Measurements from ENCODE around the gene SWSAP1. TPM values are rescaled to one million over a fixed set of nuclear protein-coding genes. Genes with fewer than 3 reads are reported as not detected.

The SWSAP1 gene
- total RNA-seq, 6 experiments from 2014 or later: 1.2 to 2.2 (median 1.6) TPM

DNA sequence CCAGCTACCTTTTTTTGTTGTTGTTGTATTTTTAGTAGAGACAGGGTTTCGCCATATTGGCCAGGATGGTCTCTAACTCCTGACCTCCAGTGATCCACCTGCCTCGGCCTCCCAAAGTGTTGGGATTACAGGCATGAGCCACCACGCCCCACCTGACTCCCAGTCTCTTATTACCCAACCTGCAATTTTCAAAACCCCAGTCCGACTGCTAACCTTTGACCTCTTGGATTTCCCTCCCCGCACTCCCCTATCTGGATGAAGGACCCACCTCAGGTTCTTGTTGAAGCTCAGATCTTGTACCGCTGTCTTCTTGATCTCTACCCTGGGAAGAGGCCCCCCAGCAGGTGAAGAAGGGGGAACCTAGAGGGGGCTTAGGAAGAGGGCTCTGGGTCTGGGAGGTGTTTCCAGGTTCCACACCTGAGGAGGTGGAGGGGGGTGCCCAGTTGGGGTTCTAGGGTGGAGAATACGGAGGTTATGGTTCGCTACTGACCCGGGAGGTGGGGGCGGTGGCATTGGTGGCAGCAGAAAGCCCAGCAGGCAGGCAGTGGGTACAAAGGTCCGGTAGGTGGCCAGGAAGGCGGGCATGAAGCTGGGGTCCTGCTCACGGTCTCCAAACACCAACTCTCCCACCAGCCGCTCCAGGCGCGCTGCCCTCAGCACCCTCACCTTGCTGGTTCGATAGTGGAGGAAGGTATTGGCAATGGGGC lies 42.0 kb downstream of the SWSAP1 start:
- Mint-ChIP-seq H3K9me3 (no peaks in the 10 kb centered on the region), H3K27me3 (ENCODE audit: insufficient read depth) (peaks cover 1% of the 10 kb centered on the region; the same call in 1 of the 2 replicates), H3K4me1 (ENCODE audit: low read depth) (peaks cover 10% of the 10 kb centered on the region), H3K4me3 (no peak overlapping the region), H3K36me3 (ENCODE audit: low read depth) (no peaks in the 10 kb centered on the region), H3K27ac (no peak overlapping the region)
- TF ChIP-seq, protein P1, sequence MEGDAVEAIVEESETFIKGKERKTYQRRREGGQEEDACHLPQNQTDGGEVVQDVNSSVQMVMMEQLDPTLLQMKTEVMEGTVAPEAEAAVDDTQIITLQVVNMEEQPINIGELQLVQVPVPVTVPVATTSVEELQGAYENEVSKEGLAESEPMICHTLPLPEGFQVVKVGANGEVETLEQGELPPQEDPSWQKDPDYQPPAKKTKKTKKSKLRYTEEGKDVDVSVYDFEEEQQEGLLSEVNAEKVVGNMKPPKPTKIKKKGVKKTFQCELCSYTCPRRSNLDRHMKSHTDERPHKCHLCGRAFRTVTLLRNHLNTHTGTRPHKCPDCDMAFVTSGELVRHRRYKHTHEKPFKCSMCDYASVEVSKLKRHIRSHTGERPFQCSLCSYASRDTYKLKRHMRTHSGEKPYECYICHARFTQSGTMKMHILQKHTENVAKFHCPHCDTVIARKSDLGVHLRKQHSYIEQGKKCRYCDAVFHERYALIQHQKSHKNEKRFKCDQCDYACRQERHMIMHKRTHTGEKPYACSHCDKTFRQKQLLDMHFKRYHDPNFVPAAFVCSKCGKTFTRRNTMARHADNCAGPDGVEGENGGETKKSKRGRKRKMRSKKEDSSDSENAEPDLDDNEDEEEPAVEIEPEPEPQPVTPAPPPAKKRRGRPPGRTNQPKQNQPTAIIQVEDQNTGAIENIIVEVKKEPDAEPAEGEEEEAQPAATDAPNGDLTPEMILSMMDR (IDR thresholded peaks at IDR 0.05): no peak
- DNase-seq: no peak

GRCh38 chr19:11418094-11418548 lies 43.7 kb downstream of the SWSAP1 start:
- Mint-ChIP-seq H3K9me3 (no peaks in the 10 kb centered on the region), H3K4me1 (ENCODE audit: low read depth) (peaks cover 10% of the 10 kb centered on the region), H3K27me3 (ENCODE audit: insufficient read depth) (peaks cover 4% of the 10 kb centered on the region; the same call in 1 of the 2 replicates), H3K27ac (no peak overlapping the region), H3K4me3 (peak overlapping the region; percentile 87), H3K36me3 (ENCODE audit: low read depth) (no peaks in the 10 kb centered on the region)
- no peak for DNase-seq
- TF ChIP-seq, protein P1 (IDR thresholded peaks at IDR 0.05): no peak

- Mint-ChIP-seq H3K4me3 (peak within 1 kb of the TSS; percentile 87), H3K4me1 (ENCODE audit: low read depth) (peaks cover 10% of the 10 kb centered on the region), H3K27ac (peak within 1 kb of the TSS; percentile 21), H3K36me3 (ENCODE audit: low read depth) (no peaks in the 10 kb centered on the region), H3K27me3 (ENCODE audit: insufficient read depth) (peaks cover 8% of the 10 kb centered on the region; the same call in 1 of the 2 replicates), H3K9me3 (no peaks in the 10 kb centered on the region)
- no peak for DNase-seq
- TF ChIP-seq, protein P1 (IDR thresholded peaks at IDR 0.05): no peak
Observed at GRCh38 chr19:11418549-11419506, 44.4 kb downstream of the SWSAP1 start, which contains the start of gene RGL3. RGL3 (minus strand) TSS chr19:11419314; CDS start chr19:11419278, 36 bp downstream.

GRCh38 chr19:11420429-11421370 lies 46.2 kb downstream of the SWSAP1 start:
- H3K4me3 Mint-ChIP-seq: peak overlapping the region; percentile 84
- DNase-seq: peak; percentile 16

More at GRCh38 chr19:11420429-11421370, 46.2 kb downstream of the SWSAP1 start:
- peaks cover 8% of the 10 kb centered on the region; the same call in 1 of the 2 replicates for H3K27me3 Mint-ChIP-seq (ENCODE audit: insufficient read depth)
- no peaks in the 10 kb centered on the region for H3K36me3 Mint-ChIP-seq (ENCODE audit: low read depth)
- H3K27ac Mint-ChIP-seq: peak overlapping the region; percentile 74
- TF ChIP-seq, protein P1 (IDR thresholded peaks at IDR 0.05): no peak
- no peaks in the 10 kb centered on the region for H3K9me3 Mint-ChIP-seq
- peaks cover 10% of the 10 kb centered on the region for H3K4me1 Mint-ChIP-seq (ENCODE audit: low read depth)
